Right renal cortex interstitium (tissue), 3 donors: ENCODE measurements around the gene ABHD1. TPM values are rescaled to one million over a fixed set of nuclear protein-coding genes. Genes with fewer than 3 reads are reported as not detected.
"Not testable (repeated sequence)": the region's sequence is repeated elsewhere in the genome, so short reads cannot be mapped to it uniquely, and the experiment has no call there.

ENCODE experiments used
- DNase-seq, 3 donors: peaks; one replicate each; pipeline ENCODE4 v3.0.0-alpha.2; 2013; ENCODE audit warnings: low read depth in 3 of 3, low spot score in 2 of 3
- polyA plus RNA-seq, 3 donors: library from polyadenylated mRNA; unstranded; fragments of 120-200 nt; gene quantifications; one replicate each; pipeline ENCODE4 v1.2.1, GENCODE V29; 2013; ENCODE audit not compliant: insufficient read length in 3 of 3

Gene ABHD1
- 1 to 10 TPM in 2 of 3 donors, under 1 TPM in 1; 0.88 to 1.4 (median 1.3) TPM for polyA plus RNA-seq

- no peak for DNase-seq
Observed at GRCh38 chr2:27123302-27124150, at the start of gene ABHD1. ABHD1 (plus strand) TSS chr2:27123815; CDS start chr2:27123949, 134 bp downstream.

GRCh38 chr2:27074738-27075565 is 48.7 kb upstream of the ABHD1 start:
- DNase-seq = no peak

GRCh38 chr2:27075566-27075871 is 48.1 kb upstream of the ABHD1 start:
- not testable (repeated sequence) for DNase-seq

GRCh38 chr2:27076323-27076722 is 47.3 kb upstream of the ABHD1 start:
- DNase-seq = no peak

GRCh38 chr2:27077231-27077630 is 46.4 kb upstream of the ABHD1 start:
- no peak for DNase-seq

- DNase-seq = peak in 1 of 3 donors; percentile 76
Observed at GRCh38 chr2:27078267-27079194, 45.1 kb upstream of the ABHD1 start, which contains the start of gene EMILIN1. EMILIN1 (plus strand) TSS chr2:27078615; CDS start chr2:27079066, 451 bp downstream.

GRCh38 chr2:27079233-27080139 is 44.1 kb upstream of the ABHD1 start:
- no peak for DNase-seq

- no peak for DNase-seq
Observed at GRCh38 chr2:27080140-27080469, 43.5 kb upstream of the ABHD1 start.

- DNase-seq = no peak
Observed at GRCh38 chr2:27080603-27080936, 43.0 kb upstream of the ABHD1 start.

- no peak for DNase-seq
Observed at GRCh38 chr2:27081984-27082772, 41.4 kb upstream of the ABHD1 start.

GRCh38 chr2:27082773-27083409 is 40.7 kb upstream of the ABHD1 start:
- DNase-seq = no peak

GRCh38 chr2:27083410-27084296 is 40.0 kb upstream of the ABHD1 start:
- no peak for DNase-seq

GRCh38 chr2:27084297-27085061 is 39.1 kb upstream of the ABHD1 start:
- no peak for DNase-seq

GRCh38 chr2:27085062-27085672 is 38.4 kb upstream of the ABHD1 start:
- DNase-seq = no peak

- no peak for DNase-seq
Observed at GRCh38 chr2:27085673-27086089, 37.9 kb upstream of the ABHD1 start.

GRCh38 chr2:27086090-27086723 is 37.4 kb upstream of the ABHD1 start:
- DNase-seq = peak in 2 of 3 donors; percentile 85 to 87
